GM23338 (cell line): Measurements from ENCODE around the gene KIAA1217. TPM values are rescaled to one million over a fixed set of nuclear protein-coding genes. Genes with fewer than 3 reads are reported as not detected.

Experiments
- ATAC-seq: fragments of 200-7000 bp; cut with Tn5 transposase; 3 replicates; pipeline ENCODE4 v1.9.1; 2020
- DNase-seq: peaks from one replicate; pipeline ENCODE4 v3.0.0-alpha.2; 2015; ENCODE audit warnings: low spot score
- H2AFZ ChIP-seq: fragments of 200-600 bp; sonication (generic); 2 replicates; pipeline ENCODE4 v1.8.0; 2016; ENCODE audit warnings: antibody characterized with exemption, mild to moderate bottlenecking, moderate library complexity
- H3F3A ChIP-seq: fragments of 200-600 bp; sonication (generic); replicated peaks from 2 replicates; pipeline ENCODE4 v1.8.0; 2017; ENCODE audit warnings: antibody characterized with exemption, mixed run types, low read depth
- H3K27ac ChIP-seq: fragments of 200-600 bp; sonication (generic); 2 replicates; pipeline ENCODE4 v1.6.1; 2016; ENCODE audit warnings: low read depth
- H3K27me3 ChIP-seq: fragments of 200-600 bp; sonication (generic); 2 replicates; pipeline ENCODE4 v1.8.0; 2016; ENCODE audit warnings: mild to moderate bottlenecking, mixed run types, moderate library complexity; ENCODE audit not compliant: insufficient read depth
- H3K36me3 ChIP-seq: fragments of 200-600 bp; sonication (generic); 2 replicates; pipeline ENCODE4 v1.8.0; 2016; ENCODE audit warnings: mild to moderate bottlenecking; ENCODE audit not compliant: insufficient read depth
- H3K4me1 ChIP-seq: fragments of 200-600 bp; sonication (generic); 2 replicates; pipeline ENCODE4 v1.8.0; 2016; ENCODE audit warnings: mild to moderate bottlenecking, moderate library complexity; ENCODE audit not compliant: insufficient read depth
- H3K4me2 ChIP-seq: fragments of 200-600 bp; sonication (generic); 2 replicates; pipeline ENCODE4 v1.7.1; 2017; ENCODE audit warnings: mixed run types
- H3K4me3 ChIP-seq: fragments of 200-600 bp; sonication (generic); 2 replicates; pipeline ENCODE4 v1.6.1; 2016; ENCODE audit warnings: mixed run types
- H3K79me2 ChIP-seq: fragments of 200-600 bp; sonication (generic); replicated peaks from 2 replicates; pipeline ENCODE4 v1.8.0; 2017; ENCODE audit warnings: mild to moderate bottlenecking; ENCODE audit not compliant: insufficient read depth
- H3K9me2 ChIP-seq: fragments of 200-600 bp; sonication (generic); 2 replicates; pipeline ENCODE4 v1.8.0; 2017; ENCODE audit not compliant: insufficient read depth
- H4K20me1 ChIP-seq: fragments of 200-600 bp; sonication (generic); replicated peaks from 2 replicates; pipeline ENCODE4 v1.8.0; 2017; ENCODE audit warnings: mild to moderate bottlenecking; ENCODE audit not compliant: insufficient read depth
- H3K27ac Mint-ChIP-seq: 2 replicates; pipeline ENCODE4 v1.8.0; 2020; ENCODE audit warnings: inconsistent platforms, mild to moderate bottlenecking, moderate library complexity, mixed read lengths
- H3K27me3 Mint-ChIP-seq: 3 replicates; pipeline ENCODE4 v1.8.0; 2022; ENCODE audit warnings: low read depth, mild to moderate bottlenecking, moderate library complexity, mixed read lengths, inconsistent platforms; ENCODE audit not compliant: insufficient read depth, poor library complexity
- H3K36me3 Mint-ChIP-seq: 3 replicates; pipeline ENCODE4 v1.8.0; 2021; ENCODE audit warnings: low read depth, mild to moderate bottlenecking, inconsistent platforms, moderate library complexity, mixed read lengths
- H3K4me1 Mint-ChIP-seq: 3 replicates; pipeline ENCODE4 v1.8.0; 2020; ENCODE audit warnings: mild to moderate bottlenecking, inconsistent platforms, mixed read lengths
- H3K4me3 Mint-ChIP-seq: 3 replicates; pipeline ENCODE4 v1.8.0; 2021; ENCODE audit warnings: moderate library complexity, mild to moderate bottlenecking, inconsistent platforms, mixed read lengths
- H3K9me3 Mint-ChIP-seq: 3 replicates; pipeline ENCODE4 v1.8.0; 2020; ENCODE audit warnings: moderate library complexity, mild to moderate bottlenecking, inconsistent platforms, mixed read lengths
- CREB1 ChIP-seq: fragments of 250-450 bp; sonication (Bioruptor Pico); IDR thresholded peaks from 2 replicates; pipeline ENCODE4 v1.5.0; 2020; ENCODE audit warnings: low read depth, mild to moderate bottlenecking, moderate library complexity
- EZH2 ChIP-seq: fragments of 200-600 bp; sonication (generic); IDR thresholded peaks from one replicate; pipeline ENCODE4 v1.8.0; 2017; ENCODE audit warnings: antibody characterized with exemption, mild to moderate bottlenecking, low read depth; ENCODE audit not compliant: unreplicated experiment
- EZH2phosphoT487 ChIP-seq: fragments of 200-600 bp; sonication (generic); IDR thresholded peaks from one replicate; pipeline ENCODE4 v1.8.1; 2018; ENCODE audit warnings: antibody characterized with exemption; ENCODE audit not compliant: unreplicated experiment
- JUNB ChIP-seq: IDR thresholded peaks from one replicate; pipeline ENCODE4 v1.6.1; 2016; ENCODE audit warnings: antibody characterized with exemption; ENCODE audit not compliant: unreplicated experiment
- NANOG ChIP-seq: IDR thresholded peaks from 2 replicates; pipeline ENCODE4 v1.6.1; 2016; ENCODE audit warnings: antibody characterized with exemption, borderline replicate concordance
- POLR2AphosphoS5 ChIP-seq: IDR thresholded peaks from 2 replicates; pipeline ENCODE4 v1.6.1; 2016; ENCODE audit warnings: antibody characterized with exemption, low read depth
- STAT1 ChIP-seq: IDR thresholded peaks from one replicate; pipeline ENCODE4 v1.6.1; 2016; ENCODE audit warnings: antibody characterized with exemption; ENCODE audit not compliant: unreplicated experiment
- ZNF114 ChIP-seq: fragments of 250-450 bp; sonication (Bioruptor Pico); IDR thresholded peaks from 2 replicates; pipeline ENCODE4 v1.5.0; 2020; ENCODE audit warnings: mild to moderate bottlenecking, moderate library complexity
- ZNF331 ChIP-seq: fragments of 250-450 bp; sonication (Bioruptor Pico); IDR thresholded peaks from 2 replicates; pipeline ENCODE4 v1.5.0; 2020; ENCODE audit warnings: low read depth, mild to moderate bottlenecking, moderate library complexity
- ZNF462 ChIP-seq: fragments of 250-450 bp; sonication (Bioruptor Pico); IDR thresholded peaks from 2 replicates; pipeline ENCODE4 v1.5.0; 2020; ENCODE audit warnings: mild to moderate bottlenecking, moderate library complexity
- polyA plus RNA-seq: library from polyadenylated mRNA; unstranded; fragments of >200 nt; fragmentation: Nextera tagmentation; extraction: Ambion mirVana; gene quantifications from 2 replicates; pipeline ENCODE4 v1.2.1, GENCODE V29; 2016
- total RNA-seq: library from RNA; depleted of rRNA; stranded (reverse); fragments of >200 nt; shearing (Covaris generic); gene quantifications from 2 replicates; pipeline ENCODE4 v1.2.3, GENCODE V29; 2014
- TF ChIP-seq, protein P1 (sequence below), 2 experiments: fragments of 200-600 bp in 1 of 2; sonication (generic) in 1 of 2; conservative IDR thresholded peaks; 2 replicates each; pipeline versions ENCODE4 v1.5.1 to v1.6.1; 2016 to 2017; ENCODE audit warnings: antibody characterized with exemption in 2 of 2, low read depth in 2 of 2, mild to moderate bottlenecking in 2 of 2, moderate library complexity in 1 of 2
- TF ChIP-seq, protein P2 (sequence below): IDR thresholded peaks from 2 replicates; pipeline ENCODE4 v1.6.1; 2016; ENCODE audit warnings: antibody characterized with exemption
- TF ChIP-seq, protein P3 (sequence below): IDR thresholded peaks from one replicate; pipeline ENCODE4 v1.6.1; 2018; ENCODE audit warnings: antibody characterized with exemption; ENCODE audit not compliant: unreplicated experiment

KIAA1217 gene
- total and polyA plus RNA-seq, 2 experiments from 2014 or later: 6.4 to 9.1 TPM

DNA sequence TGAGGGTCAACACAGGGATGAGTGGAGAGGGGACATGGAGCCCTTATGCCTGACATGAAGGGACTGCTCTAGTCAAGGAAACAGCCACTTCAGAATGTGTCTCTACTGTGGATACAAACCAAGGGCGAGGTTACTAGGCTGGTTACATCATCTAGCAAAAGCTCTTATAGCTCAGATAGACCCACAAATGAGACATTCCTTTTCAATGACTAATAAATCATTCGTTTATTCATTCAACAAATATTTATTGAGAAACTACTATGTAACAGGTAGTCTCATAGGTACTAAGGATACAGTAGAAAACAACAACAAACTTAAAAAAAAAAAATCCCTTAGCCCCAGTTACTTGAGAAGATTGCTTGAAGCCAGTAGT, 219.5 kb downstream of the KIAA1217 start:
- Histone ChIP-seq H3K27ac (no peak overlapping the region), H3K4me3 (no peak overlapping the region), H3K27me3 (no peaks in the 10 kb centered on the region), H3F3A (no peaks in the 10 kb centered on the region), H3K4me2 (no peak overlapping the region), H3K9me2 (no peaks in the 10 kb centered on the region), H3K79me2 (no peaks in the 10 kb centered on the region), H3K36me3 (no peaks in the 10 kb centered on the region), H3K4me1 (no peaks in the 10 kb centered on the region), H4K20me1 (no peaks in the 10 kb centered on the region), H2AFZ (no peak overlapping the region)
- H3K4me1 Mint-ChIP-seq: peaks cover 10% of the 10 kb centered on the region
- ATAC-seq (no peak), DNase-seq (no peak)
- H3K27me3 Mint-ChIP-seq: no peaks in the 10 kb centered on the region
- H3K9me3 Mint-ChIP-seq: no peaks in the 10 kb centered on the region
- H3K36me3 Mint-ChIP-seq: no peaks in the 10 kb centered on the region; the same call in 2 of the 3 replicates
- H3K4me3 Mint-ChIP-seq: no peak overlapping the region
- TF ChIP-seq POLR2AphosphoS5: no peak
- TF ChIP-seq NANOG: no peak
- no peak for TF ChIP-seq ZNF114 (CRISPR knock-in tag)
- no peak for TF ChIP-seq EZH2
- no peak for TF ChIP-seq ZNF331
- TF ChIP-seq ZNF462 (CRISPR knock-in tag): no peak
- TF ChIP-seq, protein P1, sequence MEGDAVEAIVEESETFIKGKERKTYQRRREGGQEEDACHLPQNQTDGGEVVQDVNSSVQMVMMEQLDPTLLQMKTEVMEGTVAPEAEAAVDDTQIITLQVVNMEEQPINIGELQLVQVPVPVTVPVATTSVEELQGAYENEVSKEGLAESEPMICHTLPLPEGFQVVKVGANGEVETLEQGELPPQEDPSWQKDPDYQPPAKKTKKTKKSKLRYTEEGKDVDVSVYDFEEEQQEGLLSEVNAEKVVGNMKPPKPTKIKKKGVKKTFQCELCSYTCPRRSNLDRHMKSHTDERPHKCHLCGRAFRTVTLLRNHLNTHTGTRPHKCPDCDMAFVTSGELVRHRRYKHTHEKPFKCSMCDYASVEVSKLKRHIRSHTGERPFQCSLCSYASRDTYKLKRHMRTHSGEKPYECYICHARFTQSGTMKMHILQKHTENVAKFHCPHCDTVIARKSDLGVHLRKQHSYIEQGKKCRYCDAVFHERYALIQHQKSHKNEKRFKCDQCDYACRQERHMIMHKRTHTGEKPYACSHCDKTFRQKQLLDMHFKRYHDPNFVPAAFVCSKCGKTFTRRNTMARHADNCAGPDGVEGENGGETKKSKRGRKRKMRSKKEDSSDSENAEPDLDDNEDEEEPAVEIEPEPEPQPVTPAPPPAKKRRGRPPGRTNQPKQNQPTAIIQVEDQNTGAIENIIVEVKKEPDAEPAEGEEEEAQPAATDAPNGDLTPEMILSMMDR (conservative IDR thresholded peaks at IDR 0.05; ENCODE audit: low read depth in 2 of 2): no peak
- TF ChIP-seq STAT1: no peak
- TF ChIP-seq, protein P2, sequence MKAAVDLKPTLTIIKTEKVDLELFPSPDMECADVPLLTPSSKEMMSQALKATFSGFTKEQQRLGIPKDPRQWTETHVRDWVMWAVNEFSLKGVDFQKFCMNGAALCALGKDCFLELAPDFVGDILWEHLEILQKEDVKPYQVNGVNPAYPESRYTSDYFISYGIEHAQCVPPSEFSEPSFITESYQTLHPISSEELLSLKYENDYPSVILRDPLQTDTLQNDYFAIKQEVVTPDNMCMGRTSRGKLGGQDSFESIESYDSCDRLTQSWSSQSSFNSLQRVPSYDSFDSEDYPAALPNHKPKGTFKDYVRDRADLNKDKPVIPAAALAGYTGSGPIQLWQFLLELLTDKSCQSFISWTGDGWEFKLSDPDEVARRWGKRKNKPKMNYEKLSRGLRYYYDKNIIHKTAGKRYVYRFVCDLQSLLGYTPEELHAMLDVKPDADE: no peak
- no peak for TF ChIP-seq EZH2phosphoT487
- TF ChIP-seq, protein P3, sequence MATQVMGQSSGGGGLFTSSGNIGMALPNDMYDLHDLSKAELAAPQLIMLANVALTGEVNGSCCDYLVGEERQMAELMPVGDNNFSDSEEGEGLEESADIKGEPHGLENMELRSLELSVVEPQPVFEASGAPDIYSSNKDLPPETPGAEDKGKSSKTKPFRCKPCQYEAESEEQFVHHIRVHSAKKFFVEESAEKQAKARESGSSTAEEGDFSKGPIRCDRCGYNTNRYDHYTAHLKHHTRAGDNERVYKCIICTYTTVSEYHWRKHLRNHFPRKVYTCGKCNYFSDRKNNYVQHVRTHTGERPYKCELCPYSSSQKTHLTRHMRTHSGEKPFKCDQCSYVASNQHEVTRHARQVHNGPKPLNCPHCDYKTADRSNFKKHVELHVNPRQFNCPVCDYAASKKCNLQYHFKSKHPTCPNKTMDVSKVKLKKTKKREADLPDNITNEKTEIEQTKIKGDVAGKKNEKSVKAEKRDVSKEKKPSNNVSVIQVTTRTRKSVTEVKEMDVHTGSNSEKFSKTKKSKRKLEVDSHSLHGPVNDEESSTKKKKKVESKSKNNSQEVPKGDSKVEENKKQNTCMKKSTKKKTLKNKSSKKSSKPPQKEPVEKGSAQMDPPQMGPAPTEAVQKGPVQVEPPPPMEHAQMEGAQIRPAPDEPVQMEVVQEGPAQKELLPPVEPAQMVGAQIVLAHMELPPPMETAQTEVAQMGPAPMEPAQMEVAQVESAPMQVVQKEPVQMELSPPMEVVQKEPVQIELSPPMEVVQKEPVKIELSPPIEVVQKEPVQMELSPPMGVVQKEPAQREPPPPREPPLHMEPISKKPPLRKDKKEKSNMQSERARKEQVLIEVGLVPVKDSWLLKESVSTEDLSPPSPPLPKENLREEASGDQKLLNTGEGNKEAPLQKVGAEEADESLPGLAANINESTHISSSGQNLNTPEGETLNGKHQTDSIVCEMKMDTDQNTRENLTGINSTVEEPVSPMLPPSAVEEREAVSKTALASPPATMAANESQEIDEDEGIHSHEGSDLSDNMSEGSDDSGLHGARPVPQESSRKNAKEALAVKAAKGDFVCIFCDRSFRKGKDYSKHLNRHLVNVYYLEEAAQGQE: no peak
- TF ChIP-seq CREB1 (CRISPR knock-in tag): no peak
- no peak for TF ChIP-seq JUNB
- H3K27ac Mint-ChIP-seq: no peak overlapping the region
